Activated CD4-positive, alpha-beta memory T cell treated with anti-CD3 and anti-CD28 coated beads, Interleukin-2, amount 10 ng/mL, durations not matched to agents 7 days and 5 days (primary cell): ENCODE results near the gene PTH. TPM values are rescaled to one million over a fixed set of nuclear protein-coding genes. Genes with fewer than 3 reads are reported as not detected.

Experiments used
- CTCF ChIA-PET: fragments of 350-600 bp; sonication (Branson Sonifier 250); formaldehyde crosslinking; loops from one replicate; lab custom pipeline; 2021; ENCODE audit warnings: antibody characterized with exemption, inconsistent platforms; lab: Charles Lee
- POLR2A ChIA-PET: fragments of 350-600 bp; sonication (Branson Sonifier 250); formaldehyde crosslinking; loops from one replicate; lab custom pipeline; 2021; ENCODE audit warnings: antibody characterized with exemption; lab: Charles Lee
- DNase-seq: peaks from one replicate; pipeline ENCODE4 v3.0.0-alpha.2; 2020
- H3K27ac Mint-ChIP-seq: one replicate; pipeline ENCODE4 v1.8.0; 2021; ENCODE audit warnings: mild to moderate bottlenecking, mixed read lengths
- H3K27me3 Mint-ChIP-seq: one replicate; pipeline ENCODE4 v1.8.0; 2021; ENCODE audit warnings: mixed read lengths
- H3K36me3 Mint-ChIP-seq: one replicate; pipeline ENCODE4 v1.8.0; 2021; ENCODE audit warnings: low read depth, mixed read lengths
- H3K4me1 Mint-ChIP-seq: one replicate; pipeline ENCODE4 v1.8.0; 2021; ENCODE audit warnings: mixed read lengths
- H3K4me3 Mint-ChIP-seq: one replicate; pipeline ENCODE4 v1.8.0; 2021; ENCODE audit warnings: mild to moderate bottlenecking, mixed read lengths
- H3K9me3 Mint-ChIP-seq: one replicate; pipeline ENCODE4 v1.8.0; 2021; ENCODE audit warnings: mixed read lengths
- total RNA-seq, 2 experiments: library from RNA; stranded (reverse); gene quantifications; one replicate each; pipeline ENCODE4 v1.2.3, GENCODE V29; 2021

The PTH gene
- not detected for total RNA-seq

GRCh38 chr11:13495929-13496328 lies at the start of gene PTH:
TSS of gene PTH (minus strand) at chr11:13495997. CDS start at chr11:13492855, 3,142 bp downstream.
- no peaks in the 10 kb centered on the region for H3K4me1 Mint-ChIP-seq
- no peaks in the 10 kb centered on the region for H3K36me3 Mint-ChIP-seq
- H3K27ac Mint-ChIP-seq = no peak within 1 kb of the TSS
- ChIA-PET POLR2A (no interaction called here), CTCF (no interaction called here)
- H3K4me3 Mint-ChIP-seq = no peak within 1 kb of the TSS
- H3K9me3 Mint-ChIP-seq = no peaks in the 10 kb centered on the region
- peaks cover 11% of the 10 kb centered on the region for H3K27me3 Mint-ChIP-seq
- DNase-seq = no peak

GRCh38 chr11:13538044-13538443 lies 42.2 kb upstream of the PTH start:
- Mint-ChIP-seq H3K9me3 (peaks cover 16% of the 10 kb centered on the region), H3K4me3 (no peak overlapping the region), H3K27ac (no peak overlapping the region), H3K36me3 (no peaks in the 10 kb centered on the region), H3K27me3 (no peaks in the 10 kb centered on the region), H3K4me1 (no peaks in the 10 kb centered on the region)
- CTCF ChIA-PET = no interaction called here
- POLR2A ChIA-PET = no interaction called here
- no peak for DNase-seq

- no peak for DNase-seq
- H3K4me1 Mint-ChIP-seq = no peaks in the 10 kb centered on the region
- no peak overlapping the region for H3K27ac Mint-ChIP-seq
- H3K36me3 Mint-ChIP-seq = no peaks in the 10 kb centered on the region
- H3K9me3 Mint-ChIP-seq = peaks cover 15% of the 10 kb centered on the region
- ChIA-PET POLR2A (no interaction called here), CTCF (interaction anchor here (1.0 kb wide), 1 partner anchor 14 kb away, joined by 3 read pairs; no protein-coding TSS in a partner anchor)
- H3K27me3 Mint-ChIP-seq = no peaks in the 10 kb centered on the region
- no peak overlapping the region for H3K4me3 Mint-ChIP-seq
These were observed 40.0 kb upstream of the PTH start for GRCh38 chr11:13535819-13536218.

GRCh38 chr11:13534358-13534757 lies 38.6 kb upstream of the PTH start:
- Mint-ChIP-seq H3K4me1 (no peaks in the 10 kb centered on the region), H3K36me3 (no peaks in the 10 kb centered on the region), H3K9me3 (peaks cover 13% of the 10 kb centered on the region), H3K27ac (no peak overlapping the region), H3K4me3 (no peak overlapping the region), H3K27me3 (no peaks in the 10 kb centered on the region)
- no peak for DNase-seq
- POLR2A ChIA-PET = no interaction called here
- CTCF ChIA-PET = no interaction called here

GRCh38 chr11:13525257-13525656 lies 29.5 kb upstream of the PTH start:
- DNase-seq = no peak
- ChIA-PET POLR2A (no interaction called here), CTCF (no interaction called here)
- H3K36me3 Mint-ChIP-seq = no peaks in the 10 kb centered on the region
- peaks cover 4% of the 10 kb centered on the region for H3K27me3 Mint-ChIP-seq
- no peak overlapping the region for H3K4me3 Mint-ChIP-seq
- no peaks in the 10 kb centered on the region for H3K4me1 Mint-ChIP-seq
- no peak overlapping the region for H3K27ac Mint-ChIP-seq
- H3K9me3 Mint-ChIP-seq = peaks cover 3% of the 10 kb centered on the region

- Mint-ChIP-seq H3K4me3 (no peak overlapping the region), H3K4me1 (no peaks in the 10 kb centered on the region), H3K27ac (no peak overlapping the region), H3K27me3 (peaks cover 7% of the 10 kb centered on the region), H3K9me3 (no peaks in the 10 kb centered on the region), H3K36me3 (no peaks in the 10 kb centered on the region)
- no peak for DNase-seq
- ChIA-PET CTCF (no interaction called here), POLR2A (interaction anchor here (0.9 kb wide), 1 partner anchor 26 kb away, joined by 3 read pairs; no protein-coding TSS in a partner anchor)
These were observed 7.6 kb upstream of the PTH start for GRCh38 chr11:13503393-13503792.

- Mint-ChIP-seq H3K9me3 (no peaks in the 10 kb centered on the region), H3K36me3 (no peaks in the 10 kb centered on the region), H3K27me3 (peaks cover 9% of the 10 kb centered on the region), H3K4me3 (no peak overlapping the region), H3K27ac (no peak overlapping the region), H3K4me1 (no peaks in the 10 kb centered on the region)
- ChIA-PET POLR2A (no interaction called here), CTCF (interaction anchor here (2.8 kb wide), 1 partner anchor 15 kb away, joined by 11 read pairs; no protein-coding TSS in a partner anchor)
- no peak for DNase-seq
These were observed 6.7 kb upstream of the PTH start for GRCh38 chr11:13502492-13502891.

- no peak for DNase-seq
- Mint-ChIP-seq H3K4me1 (no peaks in the 10 kb centered on the region), H3K9me3 (no peaks in the 10 kb centered on the region), H3K36me3 (no peaks in the 10 kb centered on the region), H3K4me3 (no peak overlapping the region), H3K27me3 (peaks cover 7% of the 10 kb centered on the region), H3K27ac (no peak overlapping the region)
- ChIA-PET CTCF (no interaction called here), POLR2A (no interaction called here)
These were observed 1.7 kb downstream of the PTH start for GRCh38 chr11:13494051-13494450.

- H3K36me3 Mint-ChIP-seq = no peaks in the 10 kb centered on the region
- peak overlapping the region; percentile 40 for H3K27ac Mint-ChIP-seq
- peaks cover 5% of the 10 kb centered on the region for H3K27me3 Mint-ChIP-seq
- ChIA-PET CTCF (interaction anchor here (0.6 to 2.1 kb wide), 17 partner anchors 10 to 1045 kb away, joined by 3 to 19 read pairs (median 5); partner anchors contain the start of genes BTBD10 and FAR1), POLR2A (interaction anchor here (1.6 kb wide), 1 partner anchor 24 kb away, joined by 8 read pairs; the partner anchor contains the start of gene BTBD10)
- DNase-seq = no peak
- peak overlapping the region; percentile 65 for H3K4me3 Mint-ChIP-seq
- peaks cover 6% of the 10 kb centered on the region for H3K4me1 Mint-ChIP-seq
- H3K9me3 Mint-ChIP-seq = peaks cover 4% of the 10 kb centered on the region
These were observed 8.2 kb downstream of the PTH start for GRCh38 chr11:13487661-13488030.

- H3K27me3 Mint-ChIP-seq = peaks cover 9% of the 10 kb centered on the region
- H3K27ac Mint-ChIP-seq = no peak overlapping the region
- POLR2A ChIA-PET = interaction anchor here (1.6 kb wide), 1 partner anchor 24 kb away, joined by 8 read pairs; the partner anchor contains the start of gene BTBD10
- H3K4me1 Mint-ChIP-seq = peaks cover 6% of the 10 kb centered on the region
- CTCF ChIA-PET = interaction anchor here (0.6 to 2.1 kb wide), 18 partner anchors 10 to 1045 kb away, joined by 3 to 19 read pairs (median 4); partner anchors contain the start of genes BTBD10 and FAR1
- no peaks in the 10 kb centered on the region for H3K36me3 Mint-ChIP-seq
- peak; percentile 66 for DNase-seq
- H3K4me3 Mint-ChIP-seq = peak overlapping the region; percentile 65
- H3K9me3 Mint-ChIP-seq = peaks cover 6% of the 10 kb centered on the region
These were observed 8.7 kb downstream of the PTH start for GRCh38 chr11:13486926-13487660.

GRCh38 chr11:13480198-13480597 lies 15.6 kb downstream of the PTH start:
- Mint-ChIP-seq H3K27ac (no peak overlapping the region), H3K36me3 (no peaks in the 10 kb centered on the region), H3K9me3 (peaks cover 5% of the 10 kb centered on the region), H3K27me3 (peaks cover 26% of the 10 kb centered on the region), H3K4me1 (no peaks in the 10 kb centered on the region), H3K4me3 (no peak overlapping the region)
- no peak for DNase-seq
- ChIA-PET CTCF (no interaction called here), POLR2A (no interaction called here)

- peaks cover 26% of the 10 kb centered on the region for H3K27me3 Mint-ChIP-seq
- no peak overlapping the region for H3K27ac Mint-ChIP-seq
- DNase-seq = no peak
- no peak overlapping the region for H3K4me3 Mint-ChIP-seq
- no peaks in the 10 kb centered on the region for H3K36me3 Mint-ChIP-seq
- peaks cover 4% of the 10 kb centered on the region for H3K9me3 Mint-ChIP-seq
- no peaks in the 10 kb centered on the region for H3K4me1 Mint-ChIP-seq
- ChIA-PET POLR2A (no interaction called here), CTCF (no interaction called here)
These were observed 16.1 kb downstream of the PTH start for GRCh38 chr11:13479688-13480087.

GRCh38 chr11:13475091-13475490 lies 20.7 kb downstream of the PTH start:
- Mint-ChIP-seq H3K27me3 (peaks cover 18% of the 10 kb centered on the region), H3K9me3 (no peaks in the 10 kb centered on the region), H3K4me3 (no peak overlapping the region), H3K4me1 (no peaks in the 10 kb centered on the region), H3K27ac (no peak overlapping the region), H3K36me3 (no peaks in the 10 kb centered on the region)
- CTCF ChIA-PET = interaction anchor here (3.1 kb wide), 1 partner anchor 12 kb away, joined by 12 read pairs; no protein-coding TSS in a partner anchor
- POLR2A ChIA-PET = no interaction called here
- no peak for DNase-seq
